Gastrocnemius medialis (tissue), 4 donors: ENCODE results near the gene GRIFIN.

Source experiments
- CTCF ChIP-seq, 5 experiments: fragments of 450-650 bp in 3 of 5; fragments of 200-600 bp in 2 of 5; sonication (generic) in 2 of 5; IDR thresholded peaks in 4 of 5; conservative IDR thresholded peaks in 1 of 5; 1 replicate in 4 of 5; 2 replicates in 1 of 5; pipeline ENCODE4 v1.5.1; 2016 to 2019; ENCODE audit warnings: antibody characterized with exemption in 5 of 5, mild to moderate bottlenecking in 3 of 5, moderate library complexity in 3 of 5
- POLR2A ChIP-seq, 2 donors: fragments of 450-650 bp; IDR thresholded peaks; one replicate each; pipeline ENCODE4 v1.6.1; 2017; ENCODE audit warnings: antibody characterized with exemption in 2 of 2, mild to moderate bottlenecking in 2 of 2, moderate library complexity in 2 of 2

DNA sequence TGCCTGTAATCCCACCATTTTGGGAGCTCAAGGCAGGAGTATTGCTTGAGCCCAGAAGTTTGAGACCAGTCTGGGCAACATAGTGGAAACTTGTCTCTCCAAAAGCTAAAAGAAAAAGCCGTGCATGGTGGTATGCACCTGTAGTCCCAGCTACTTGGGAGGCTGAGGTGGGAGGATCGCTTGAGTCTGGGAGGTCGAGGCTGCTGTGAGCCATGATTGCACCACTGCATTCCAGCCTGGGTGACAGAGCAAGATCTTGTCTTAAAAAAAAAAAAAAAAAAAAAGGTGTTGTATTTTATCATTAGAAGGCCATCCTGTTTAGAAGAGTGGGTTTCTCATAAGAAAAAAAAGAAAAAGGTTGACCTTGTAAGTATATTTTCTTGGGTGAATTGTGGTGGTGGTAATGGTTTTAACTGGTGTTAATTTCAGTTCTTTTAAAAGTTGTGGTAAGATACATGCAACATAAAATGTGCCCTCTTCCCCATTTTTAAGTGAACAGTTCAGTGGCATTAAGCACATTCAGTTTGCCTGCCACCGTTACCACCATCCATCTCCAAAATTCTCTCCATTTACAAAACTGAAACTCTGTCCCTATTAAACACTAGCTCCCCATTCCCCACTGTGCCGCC, 34.7 kb downstream of the GRIFIN start:
- TF ChIP-seq CTCF (IDR thresholded peaks at IDR 0.05 in 4 of 5, conservative IDR thresholded peaks at IDR 0.05 in 1 of 5) (no peak), POLR2A (IDR thresholded peaks at IDR 0.05) (no peak)
